ENCODE data around the gene VPS4A.

Gene VPS4A

DNA sequence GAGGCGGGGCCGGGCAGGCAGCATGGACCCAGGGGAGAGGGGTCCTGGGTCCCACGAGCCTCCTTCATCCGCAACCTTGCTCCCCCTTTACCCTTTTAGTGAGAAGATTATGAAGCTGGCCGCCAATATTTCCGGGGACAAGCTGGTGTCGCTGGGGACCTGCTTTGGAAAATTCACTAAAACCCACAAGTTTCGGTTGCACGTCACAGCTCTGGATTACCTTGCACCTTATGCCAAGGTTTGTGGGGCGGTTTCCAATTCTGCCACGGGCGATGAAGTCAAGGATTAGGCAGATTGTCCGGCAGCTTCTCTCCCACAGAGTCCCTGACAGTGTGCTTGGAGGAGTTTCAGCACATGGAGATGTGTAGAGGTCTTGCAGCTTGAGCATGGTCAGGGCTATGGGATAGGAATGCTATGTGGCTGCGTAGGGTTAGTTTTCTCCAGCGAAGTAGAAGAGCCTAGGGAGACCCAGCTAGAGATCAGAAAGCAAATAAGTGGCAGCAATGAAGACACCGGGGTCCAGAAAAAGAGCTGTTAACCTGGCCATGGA is 29.0 kb downstream of the VPS4A start:
- H3K18ac ChIP-seq (ENCODE audit: low read length) = peak overlapping the region; percentile 4
- H3K79me1 ChIP-seq (ENCODE audit: low read length) = peaks cover 8% of the 10 kb centered on the region
- H2BK120ac ChIP-seq (ENCODE audit: insufficient read depth, low read length, poor library complexity) = peak overlapping the region; percentile 43
- DNase-seq = no peak
- H4K8ac ChIP-seq (ENCODE audit: low read depth, low read length) = peak overlapping the region; percentile 78
- peaks cover 6 to 12% of the 10 kb centered on the region in 2 experiments for H3K4me1 ChIP-seq (ENCODE audit: control insufficient read depth in 1 of 2, insufficient read depth in 2 of 2, low read length in 2 of 2)
- H3K23ac ChIP-seq (ENCODE audit: low read length) = no peak overlapping the region
- H3K79me2 ChIP-seq (ENCODE audit: control insufficient read depth, insufficient read depth, low read length, poor library complexity) = peaks cover 16% of the 10 kb centered on the region
- H3K4ac ChIP-seq (ENCODE audit: low read depth, low read length) = peak overlapping the region; percentile 25
- H3K27ac ChIP-seq (ENCODE audit: low read depth, low read length) = peak overlapping the region; percentile 60
- peak overlapping the region; percentile 98 for H3K4me3 ChIP-seq (ENCODE audit: low read depth, low read length)
- H2AK5ac ChIP-seq (ENCODE audit: low read length) = peak overlapping the region; percentile 81
- peak overlapping the region; percentile 88 for H3K4me2 ChIP-seq (ENCODE audit: low read length)
- no peak overlapping the region for H2BK12ac ChIP-seq (ENCODE audit: low read length)
- no CpG with 5 or more reads among the region's 16 CpGs for WGBS (ENCODE audit: extremely low coverage, insufficient coverage, insufficient read length)
- H4K91ac ChIP-seq (ENCODE audit: low read depth, low read length) = peak overlapping the region; percentile 58
- H2AFZ ChIP-seq (ENCODE audit: insufficient read depth, low read length, poor library complexity) = peak overlapping the region; percentile 39
- peak overlapping the region; percentile 95 for H3K9ac ChIP-seq (ENCODE audit: low read length)
- H4K12ac ChIP-seq (ENCODE audit: low read depth, low read length) = peak overlapping the region; percentile 86
- H3K36me3 ChIP-seq (ENCODE audit: control insufficient read depth in 1 of 2, insufficient read depth in 2 of 2, low read length in 2 of 2) = peaks cover 8 to 22% of the 10 kb centered on the region in 2 experiments
- H3K27me3 ChIP-seq (ENCODE audit: insufficient read depth, low read length) = no peaks in the 10 kb centered on the region
- H3K9me3 ChIP-seq (ENCODE audit: insufficient read depth, low read depth, low read length) = no peaks in the 10 kb centered on the region
- peak overlapping the region; percentile 83 for H3K14ac ChIP-seq (ENCODE audit: low read length)
- peak overlapping the region; percentile 1 for H2BK5ac ChIP-seq (ENCODE audit: low read depth, low read length, poor library complexity)

DNA sequence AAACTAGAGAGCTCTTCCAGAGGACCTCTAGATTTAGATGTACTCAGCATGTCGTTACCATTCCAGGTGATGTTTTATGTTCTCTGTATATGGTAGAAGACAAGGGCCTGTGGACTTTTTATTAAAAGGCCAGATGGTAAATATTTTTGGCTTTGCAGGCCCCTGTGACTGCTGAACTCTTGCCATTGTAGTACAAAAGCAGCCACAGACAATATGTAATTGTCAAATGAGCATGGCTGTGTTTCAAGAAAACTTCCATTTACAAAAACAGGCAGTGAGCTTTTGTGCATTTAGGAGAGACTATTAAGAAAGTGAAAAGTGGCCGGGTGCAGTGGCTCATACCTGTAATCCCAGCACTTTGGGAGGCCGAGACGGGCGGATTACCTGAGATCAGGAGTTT is 33.0 kb downstream of the VPS4A start:
- Histone ChIP-seq H2BK120ac (ENCODE audit: insufficient read depth, low read length, poor library complexity) (no peak overlapping the region), H3K23ac (ENCODE audit: low read length) (no peak overlapping the region), H3K4ac (ENCODE audit: low read depth, low read length) (no peak overlapping the region), H3K27ac (ENCODE audit: low read depth, low read length) (no peak overlapping the region), H2BK5ac (ENCODE audit: low read depth, low read length, poor library complexity) (no peak overlapping the region), H3K4me3 (ENCODE audit: low read depth, low read length) (no peak overlapping the region), H3K4me2 (ENCODE audit: low read length) (no peak overlapping the region), H2AK5ac (ENCODE audit: low read length) (no peak overlapping the region), H3K9me3 (ENCODE audit: insufficient read depth, low read depth, low read length) (no peaks in the 10 kb centered on the region), H3K79me1 (ENCODE audit: low read length) (peaks cover 6% of the 10 kb centered on the region), H4K12ac (ENCODE audit: low read depth, low read length) (no peak overlapping the region), H3K79me2 (ENCODE audit: control insufficient read depth, insufficient read depth, low read length, poor library complexity) (peaks cover 8% of the 10 kb centered on the region), H3K4me1 (ENCODE audit: control insufficient read depth in 1 of 2, insufficient read depth in 2 of 2, low read length in 2 of 2) (peaks cover 2 to 4% of the 10 kb centered on the region in 2 experiments), H4K91ac (ENCODE audit: low read depth, low read length) (no peak overlapping the region), H3K9ac (ENCODE audit: low read length) (no peak overlapping the region), H3K27me3 (ENCODE audit: insufficient read depth, low read length) (no peaks in the 10 kb centered on the region), H4K8ac (ENCODE audit: low read depth, low read length) (no peak overlapping the region), H2BK12ac (ENCODE audit: low read length) (no peak overlapping the region), H3K18ac (ENCODE audit: low read length) (no peak overlapping the region), H2AFZ (ENCODE audit: insufficient read depth, low read length, poor library complexity) (no peak overlapping the region), H3K14ac (ENCODE audit: low read length) (no peak overlapping the region), H3K36me3 (ENCODE audit: control insufficient read depth in 1 of 2, insufficient read depth in 2 of 2, low read length in 2 of 2) (peaks cover 3 to 12% of the 10 kb centered on the region in 2 experiments)
- no CpG with 5 or more reads among the region's 5 CpGs for WGBS (ENCODE audit: extremely low coverage, insufficient coverage, insufficient read length)
- DNase-seq = no peak

DNA sequence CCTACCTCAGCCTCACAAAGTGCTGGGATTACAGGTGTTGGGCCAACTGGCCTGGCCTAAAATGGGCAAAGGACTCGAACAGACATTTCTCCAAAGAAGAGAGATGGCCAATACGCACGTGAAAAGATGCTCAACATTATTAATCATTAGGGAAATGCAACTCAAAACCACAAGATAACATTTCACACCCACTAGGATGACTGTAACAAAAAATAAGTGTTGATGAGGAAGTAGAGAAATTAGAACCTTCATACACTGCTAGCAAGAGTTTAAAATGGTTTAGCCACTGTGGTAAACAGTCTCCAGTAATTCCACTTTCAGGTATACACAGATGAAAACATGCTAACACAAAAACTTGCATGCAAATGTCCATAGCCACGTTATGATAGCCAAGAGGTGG is 34.8 kb downstream of the VPS4A start:
- no peak overlapping the region for H4K91ac ChIP-seq (ENCODE audit: low read depth, low read length)

DNA sequence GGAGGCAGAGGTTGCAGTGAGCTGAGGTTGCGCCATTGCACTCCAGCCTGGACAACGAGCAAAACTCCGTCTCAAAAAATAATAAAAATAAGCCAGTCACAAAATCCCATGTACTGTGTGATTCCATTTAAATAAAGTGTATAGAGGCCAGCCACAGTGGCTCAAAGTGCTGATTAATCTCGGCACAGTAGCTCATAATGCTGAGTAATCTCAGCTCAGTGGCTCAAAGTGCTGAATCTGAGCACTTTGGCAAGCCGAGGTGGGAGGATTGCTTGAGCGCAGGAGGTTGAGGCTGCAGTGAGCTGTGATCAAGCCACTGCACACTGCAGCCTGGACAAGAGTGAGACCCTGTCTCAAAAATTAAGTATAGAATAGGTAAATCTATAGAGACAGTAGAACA is 35.5 kb downstream of the VPS4A start:
- H3K4me1 ChIP-seq (ENCODE audit: control insufficient read depth in 1 of 2, insufficient read depth in 2 of 2, low read length in 2 of 2) = no peaks in the 10 kb centered on the region

More for the DNA sequence above, 34.8 kb downstream of the VPS4A start:
- Histone ChIP-seq H3K4me1 (ENCODE audit: control insufficient read depth in 1 of 2, insufficient read depth in 2 of 2, low read length in 2 of 2) (no peaks in the 10 kb centered on the region), H2AK5ac (ENCODE audit: low read length) (no peak overlapping the region), H3K79me2 (ENCODE audit: control insufficient read depth, insufficient read depth, low read length, poor library complexity) (no peaks in the 10 kb centered on the region), H4K8ac (ENCODE audit: low read depth, low read length) (no peak overlapping the region), H4K12ac (ENCODE audit: low read depth, low read length) (no peak overlapping the region), H2BK12ac (ENCODE audit: low read length) (no peak overlapping the region), H3K14ac (ENCODE audit: low read length) (no peak overlapping the region), H3K9ac (ENCODE audit: low read length) (no peak overlapping the region), H3K36me3 (ENCODE audit: control insufficient read depth in 1 of 2, insufficient read depth in 2 of 2, low read length in 2 of 2) (peaks cover 3 to 17% of the 10 kb centered on the region in 2 experiments), H3K9me3 (ENCODE audit: insufficient read depth, low read depth, low read length) (no peaks in the 10 kb centered on the region), H2BK120ac (ENCODE audit: insufficient read depth, low read length, poor library complexity) (no peak overlapping the region), H3K27ac (ENCODE audit: low read depth, low read length) (no peak overlapping the region), H3K23ac (ENCODE audit: low read length) (no peak overlapping the region), H3K27me3 (ENCODE audit: insufficient read depth, low read length) (no peaks in the 10 kb centered on the region), H3K4me3 (ENCODE audit: low read depth, low read length) (no peak overlapping the region), H3K4me2 (ENCODE audit: low read length) (no peak overlapping the region), H2BK5ac (ENCODE audit: low read depth, low read length, poor library complexity) (no peak overlapping the region), H2AFZ (ENCODE audit: insufficient read depth, low read length, poor library complexity) (no peak overlapping the region), H3K4ac (ENCODE audit: low read depth, low read length) (no peak overlapping the region), H3K18ac (ENCODE audit: low read length) (no peak overlapping the region), H3K79me1 (ENCODE audit: low read length) (no peaks in the 10 kb centered on the region)
- DNase-seq = no peak
- WGBS (ENCODE audit: extremely low coverage, insufficient coverage, insufficient read length) = no CpG with 5 or more reads among the region's 4 CpGs

More for the DNA sequence above, 35.5 kb downstream of the VPS4A start:
- DNase-seq = no peak
- H3K18ac ChIP-seq (ENCODE audit: low read length) = no peak overlapping the region
- H2AFZ ChIP-seq (ENCODE audit: insufficient read depth, low read length, poor library complexity) = no peak overlapping the region
- H3K4me2 ChIP-seq (ENCODE audit: low read length) = no peak overlapping the region
- no peak overlapping the region for H3K4ac ChIP-seq (ENCODE audit: low read depth, low read length)
- no CpG with 5 or more reads among the region's 6 CpGs for WGBS (ENCODE audit: extremely low coverage, insufficient coverage, insufficient read length)
- peaks cover 3 to 13% of the 10 kb centered on the region in 2 experiments for H3K36me3 ChIP-seq (ENCODE audit: control insufficient read depth in 1 of 2, insufficient read depth in 2 of 2, low read length in 2 of 2)
- no peak overlapping the region for H2BK12ac ChIP-seq (ENCODE audit: low read length)
- H3K27me3 ChIP-seq (ENCODE audit: insufficient read depth, low read length) = no peaks in the 10 kb centered on the region
- no peak overlapping the region for H3K9ac ChIP-seq (ENCODE audit: low read length)
- no peak overlapping the region for H3K4me3 ChIP-seq (ENCODE audit: low read depth, low read length)
- no peak overlapping the region for H2AK5ac ChIP-seq (ENCODE audit: low read length)
- no peak overlapping the region for H4K8ac ChIP-seq (ENCODE audit: low read depth, low read length)
- no peaks in the 10 kb centered on the region for H3K9me3 ChIP-seq (ENCODE audit: insufficient read depth, low read depth, low read length)
- no peak overlapping the region for H4K12ac ChIP-seq (ENCODE audit: low read depth, low read length)
- H3K23ac ChIP-seq (ENCODE audit: low read length) = no peak overlapping the region
- H3K14ac ChIP-seq (ENCODE audit: low read length) = no peak overlapping the region
- no peak overlapping the region for H2BK120ac ChIP-seq (ENCODE audit: insufficient read depth, low read length, poor library complexity)
- no peaks in the 10 kb centered on the region for H3K79me1 ChIP-seq (ENCODE audit: low read length)
- H2BK5ac ChIP-seq (ENCODE audit: low read depth, low read length, poor library complexity) = no peak overlapping the region
- H3K79me2 ChIP-seq (ENCODE audit: control insufficient read depth, insufficient read depth, low read length, poor library complexity) = no peaks in the 10 kb centered on the region
- H3K27ac ChIP-seq (ENCODE audit: low read depth, low read length) = no peak overlapping the region
- H4K91ac ChIP-seq (ENCODE audit: low read depth, low read length) = no peak overlapping the region

Measured in trophoblast cell (in vitro differentiated cells and primary cell).